GM12878 (cell line): ENCODE measurements around the gene PRG2. TPM values are rescaled to one million over a fixed set of nuclear protein-coding genes. Genes with fewer than 3 reads are reported as not detected.

Experiments used
- ATAC-seq: fragments of 200-7000 bp; cut with Tn5 transposase; 3 replicates; pipeline ENCODE4 v1.9.1; 2020; ENCODE audit warnings: mild to moderate bottlenecking, moderate library complexity
- BruUV-seq: library from RNA; stranded (reverse); fragments of 400-500 nt; replicated peaks from 2 replicates; lab custom pipeline; 2021; lab: Mats Ljungman, UMichigan
- CTCF ChIA-PET: fragments of 300-600 bp; sonication (Branson Sonifier 250); formaldehyde crosslinking; extraction: SDS; loops from one replicate; lab custom pipeline; 2021; ENCODE audit warnings: inconsistent platforms; lab: Yijun Ruan, JAX
- POLR2A ChIA-PET: fragments of 350-600 bp; formaldehyde crosslinking; extraction: SDS; loops from one replicate; lab custom pipeline; 2021; ENCODE audit warnings: inconsistent platforms; lab: Charles Lee
- RAD21 ChIA-PET: fragments of 300-600 bp; sonication (Branson Sonifier 250); formaldehyde crosslinking; loops from one replicate; lab custom pipeline; 2023; ENCODE audit warnings: antibody characterized with exemption; ENCODE audit not compliant: unreplicated experiment; lab: Charles Lee
- SMC1A ChIA-PET: fragments of 300-600 bp; sonication (Branson Sonifier 250); formaldehyde crosslinking; loops from one replicate; lab custom pipeline; 2023; ENCODE audit not compliant: unreplicated experiment, uncharacterized antibody; lab: Charles Lee
- DNase-seq: peaks from one replicate; pipeline ENCODE4 v3.0.0-alpha.2; 2011; ENCODE audit warnings: low read depth, low spot score
- FAIRE-seq: peaks from 3 replicates; lab custom pipeline; 2011; peaks lifted over from hg19 to GRCh38; lab: Jason Lieb, UNC
- H2AFZ ChIP-seq: 2 replicates; pipeline ENCODE4 v1.6.0; 2011; ENCODE audit warnings: low read depth, low read length, control low read depth; ENCODE audit not compliant: control insufficient read depth
- H3K27ac ChIP-seq: 2 replicates; pipeline ENCODE4 v1.5.1; 2011; ENCODE audit warnings: control low read depth; ENCODE audit not compliant: control insufficient read depth, insufficient read depth
- H3K27me3 ChIP-seq, 2 experiments: replicated peaks in 1 of 2; 2 replicates each; pipeline versions ENCODE4 v1.6.0 to v1.6.1; 2011; ENCODE audit warnings: low read length in 1 of 2; ENCODE audit not compliant: control insufficient read depth in 2 of 2, insufficient read depth in 2 of 2
- H3K36me3 ChIP-seq, 2 experiments: 2 replicates each; pipeline ENCODE4 v1.5.1; 2011; ENCODE audit warnings: low read length in 1 of 2; ENCODE audit not compliant: control insufficient read depth in 2 of 2, insufficient read depth in 2 of 2
- H3K4me1 ChIP-seq: 2 replicates; pipeline ENCODE4 v1.6.1; 2011; ENCODE audit warnings: mild to moderate bottlenecking, low read length, moderate library complexity, mixed read lengths; ENCODE audit not compliant: control insufficient read depth, insufficient read depth
- H3K4me2 ChIP-seq: 2 replicates; pipeline ENCODE4 v1.6.0; 2011; ENCODE audit warnings: control low read depth; ENCODE audit not compliant: control insufficient read depth, insufficient read depth
- H3K4me3 ChIP-seq: fragments of 200-600 bp; sonication (generic); 2 replicates; pipeline ENCODE4 v1.5.1; 2016
- H3K79me2 ChIP-seq: 2 replicates; pipeline ENCODE4 v1.6.0; 2011; ENCODE audit warnings: low read length; ENCODE audit not compliant: control insufficient read depth, insufficient read depth
- H3K9ac ChIP-seq: 2 replicates; pipeline ENCODE4 v1.8.0; 2011; ENCODE audit warnings: low read length, control low read depth, mixed read lengths; ENCODE audit not compliant: control insufficient read depth, insufficient read depth
- H3K9me3 ChIP-seq: replicated peaks from 3 replicates; pipeline ENCODE4 v1.5.1; 2011; ENCODE audit warnings: mild to moderate bottlenecking, low read length; ENCODE audit not compliant: control insufficient read depth, insufficient read depth
- H4K20me1 ChIP-seq: 2 replicates; pipeline ENCODE4 v1.6.0; 2011; ENCODE audit not compliant: control insufficient read depth, insufficient read depth
- BACH1 ChIP-seq: fragments of 450-650 bp; IDR thresholded peaks from 2 replicates; pipeline ENCODE4 v1.6.1; 2017; ENCODE audit warnings: mild to moderate bottlenecking, borderline replicate concordance
- CBX5 ChIP-seq: sonication (generic); IDR thresholded peaks from 2 replicates; pipeline ENCODE4 v1.6.1; 2016; ENCODE audit warnings: low read depth, moderate library complexity, mild to moderate bottlenecking, inconsistent platforms
- CHD4 ChIP-seq: fragments of 200-600 bp; sonication (generic); IDR thresholded peaks from 2 replicates; pipeline ENCODE4 v1.6.1; 2016; ENCODE audit warnings: mild to moderate bottlenecking
- DPF2 ChIP-seq: fragments of 450-650 bp; IDR thresholded peaks from 2 replicates; pipeline ENCODE4 v1.6.1; 2017; ENCODE audit warnings: mild to moderate bottlenecking
- ETV6 ChIP-seq, 2 experiments: fragments of 450-650 bp in 1 of 2; IDR thresholded peaks in 1 of 2; conservative IDR thresholded peaks in 1 of 2; 2 replicates each; pipeline ENCODE4 v1.6.1; 2014; ENCODE audit warnings: antibody characterized with exemption in 1 of 2, borderline replicate concordance in 1 of 2, low read depth in 1 of 2, mild to moderate bottlenecking in 1 of 2, moderate library complexity in 1 of 2
- HDAC2 ChIP-seq: fragments of 200-600 bp; sonication (generic); IDR thresholded peaks from 2 replicates; pipeline ENCODE4 v1.6.1; 2017
- IKZF1 ChIP-seq: fragments of 450-650 bp; conservative IDR thresholded peaks from 2 replicates; pipeline ENCODE4 v1.6.1; 2017; ENCODE audit warnings: antibody characterized with exemption, mild to moderate bottlenecking
- MEF2A ChIP-seq: IDR thresholded peaks from 2 replicates; pipeline ENCODE4 v1.6.1; 2011; ENCODE audit warnings: low read depth, mild to moderate bottlenecking, low read length, moderate library complexity; ENCODE audit not compliant: insufficient read depth
- PML ChIP-seq: IDR thresholded peaks from 2 replicates; pipeline ENCODE4 v1.6.1; 2012; ENCODE audit warnings: low read length, inconsistent platforms
- POLR2AphosphoS5 ChIP-seq: IDR thresholded peaks from 2 replicates; pipeline ENCODE4 v1.6.1; 2011; ENCODE audit warnings: mild to moderate bottlenecking, low read length, inconsistent platforms
- POU2F2 ChIP-seq: IDR thresholded peaks from 3 replicates; pipeline ENCODE4 v1.6.1; 2011; ENCODE audit warnings: low read depth, mild to moderate bottlenecking, low read length, borderline replicate concordance
- SPI1 ChIP-seq: IDR thresholded peaks from 2 replicates; pipeline ENCODE4 v1.6.1; 2011; ENCODE audit warnings: low read depth, mild to moderate bottlenecking, low read length, moderate library complexity, borderline replicate concordance; ENCODE audit not compliant: insufficient read depth
- WGBS: methylation state at CpG from one replicate; pipeline ENCODE4 v1.1.6; 2016; ENCODE audit warnings: low lambda C conversion rate; ENCODE audit not compliant: insufficient replicate concordance, insufficient coverage; ENCODE audit errors: missing lambda C conversion rate; 5-methylcytosine and 5-hydroxymethylcytosine counted together
- in situ Hi-C: fragments of 300-500 bp; cut with MboI; formaldehyde crosslinking; loops from 9 replicates; pipeline ENCODE4 v1.14.3; 2018; ENCODE audit warnings: mixed read lengths
- intact Hi-C: fragments of 100-400 bp; cut with micrococcal nuclease; formaldehyde crosslinking; loops from one replicate; pipeline ENCODE4 v1.14.2; 2022; ENCODE audit not compliant: unreplicated experiment
- polyA plus RNA-seq, 11 experiments: library from polyadenylated mRNA; depleted of rRNA in 4 of 11; unstranded in 6 of 11; stranded (reverse) in 5 of 11; fragments of >200 nt; fragmentation: Nextera tagmentation in 4 of 11; fragmentation: Illumina TruSeq in 1 of 11; extraction: Ambion mirVana in 4 of 11; extraction: Trizol in 1 of 11; gene quantifications; 1 replicate in 1 of 11; 2 replicates in 10 of 11; pipeline versions ENCODE4 v1.2.1 to v1.2.3, GENCODE V29; 2011 to 2016; ENCODE audit warnings: inconsistent platforms in 2 of 11, missing spikeins in 2 of 11, low read depth in 1 of 11
- total RNA-seq, 4 experiments: library from RNA; depleted of rRNA in 3 of 4; stranded (reverse); fragments of >200 nt in 3 of 4; fragmentation: Illumina TruSeq in 1 of 4; extraction: Trizol in 1 of 4; gene quantifications; 2 replicates each; pipeline versions ENCODE4 v1.2.1 to v1.2.3, GENCODE V29; 2013 to 2021
- TF ChIP-seq, protein P1 (sequence below): IDR thresholded peaks from 2 replicates; pipeline ENCODE4 v1.6.1; 2011; ENCODE audit warnings: borderline replicate concordance, low read depth, mild to moderate bottlenecking, moderate library complexity, low read length; ENCODE audit not compliant: insufficient read depth, poor library complexity, severe bottlenecking
- TF ChIP-seq, protein P2 (sequence below): fragments of 450-650 bp; formaldehyde crosslinking; IDR thresholded peaks from 2 replicates; pipeline ENCODE4 v1.5.0; 2022; ENCODE audit warnings: mild to moderate bottlenecking, missing genetic modification characterization
- TF ChIP-seq, protein P3 (sequence below): fragments of 450-650 bp; conservative IDR thresholded peaks from 2 replicates; pipeline ENCODE4 v1.6.1; 2017; ENCODE audit warnings: mild to moderate bottlenecking, moderate library complexity
- TF ChIP-seq, protein P4 (sequence below): IDR thresholded peaks from 2 replicates; pipeline ENCODE4 v1.6.1; 2011; ENCODE audit warnings: mild to moderate bottlenecking, low read depth, low read length, moderate library complexity; ENCODE audit not compliant: insufficient replicate concordance

Gene PRG2
- total and polyA plus RNA-seq, 10 of the 15 experiments (the other 5 are each of a cell fraction or from before 2014, with no cell fraction given), result 0.10 to 1.7 (median 0.56) TPM; not detected in 2

DNA sequence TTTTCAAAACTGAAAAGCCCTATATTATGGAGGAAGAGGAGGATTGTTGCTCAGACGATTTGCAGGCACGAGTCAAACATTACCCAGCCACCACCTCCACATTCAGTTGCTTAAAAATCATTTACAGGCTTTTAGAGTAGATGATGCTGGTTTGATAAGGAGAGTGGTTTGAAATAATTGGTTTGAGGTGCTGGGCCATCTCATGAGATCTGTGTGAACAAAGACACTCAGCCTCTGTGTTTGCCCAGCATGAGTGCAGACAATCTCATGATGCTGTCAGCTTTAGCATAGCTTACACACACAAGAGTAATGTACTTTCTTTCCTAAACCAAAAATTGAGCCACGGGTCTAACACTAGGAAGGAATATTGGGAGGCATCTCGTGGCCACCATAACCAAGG, 32.2 kb upstream of the PRG2 start:
- Histone ChIP-seq H3K36me3 (peaks cover 15 to 37% of the 10 kb centered on the region in 2 experiments), H3K27me3 (no peaks in the 10 kb centered on the region), H3K9me3 (no peaks in the 10 kb centered on the region; the same call in 2 of the 3 replicates), H3K9ac (no peak overlapping the region), H3K4me2 (peak overlapping the region; percentile 15), H4K20me1 (peaks cover 3% of the 10 kb centered on the region; the same call in 1 of the 2 replicates), H2AFZ (no peak overlapping the region), H3K4me1 (peaks cover 40% of the 10 kb centered on the region), H3K79me2 (peaks cover 79% of the 10 kb centered on the region), H3K4me3 (0 out of 2 replicates have a peak overlapping the region, but pooled peaks have one; percentile 88), H3K27ac (0 out of 2 replicates have a peak overlapping the region, but pooled peaks have one; percentile 5)
- in situ Hi-C loops, result no loop called here
- intact Hi-C loops, result no loop called here
- FAIRE-seq (no peak), ATAC-seq (no peak), DNase-seq (no peak)
- ChIA-PET RAD21 (interaction anchor here (1.7 kb wide), 1 partner anchor 16 kb away, joined by 3 read pairs; no protein-coding TSS in a partner anchor), POLR2A (interaction anchor here (0.5 kb wide), 1 partner anchor 220 kb away, joined by 5 read pairs; no protein-coding TSS in a partner anchor), SMC1A (interaction anchor here (1.1 to 1.2 kb wide), 2 partner anchors 14 to 16 kb away, joined by 3 to 4 read pairs; no protein-coding TSS in a partner anchor), CTCF (interaction anchor here (0.6 to 2.6 kb wide), 9 partner anchors 8 to 222 kb away, joined by 3 to 15 read pairs (median 4); no protein-coding TSS in a partner anchor)
- no TSS peak for BruUV-seq
- WGBS, result 97% methylated on average over 4 of the region's 4 CpGs
- TF ChIP-seq, protein P1, sequence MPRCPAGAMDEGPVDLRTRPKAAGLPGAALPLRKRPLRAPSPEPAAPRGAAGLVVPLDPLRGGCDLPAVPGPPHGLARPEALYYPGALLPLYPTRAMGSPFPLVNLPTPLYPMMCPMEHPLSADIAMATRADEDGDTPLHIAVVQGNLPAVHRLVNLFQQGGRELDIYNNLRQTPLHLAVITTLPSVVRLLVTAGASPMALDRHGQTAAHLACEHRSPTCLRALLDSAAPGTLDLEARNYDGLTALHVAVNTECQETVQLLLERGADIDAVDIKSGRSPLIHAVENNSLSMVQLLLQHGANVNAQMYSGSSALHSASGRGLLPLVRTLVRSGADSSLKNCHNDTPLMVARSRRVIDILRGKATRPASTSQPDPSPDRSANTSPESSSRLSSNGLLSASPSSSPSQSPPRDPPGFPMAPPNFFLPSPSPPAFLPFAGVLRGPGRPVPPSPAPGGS, result peak; percentile 29
- TF ChIP-seq ETV6 (conservative IDR thresholded peaks at IDR 0.05 in 1 of 2, IDR thresholded peaks at IDR 0.05 in 1 of 2; ENCODE audit: borderline replicate concordance in 1 of 2, low read depth in 1 of 2) (no peak), HDAC2 (no peak), DPF2 (no peak), BACH1 (no peak), POU2F2 (no peak), CHD4 (no peak), MEF2A (no peak), SPI1 (no peak), PML (no peak), IKZF1 (no peak), CBX5 (no peak), POLR2AphosphoS5 (0 out of 2 replicates have a peak, but pooled peaks have one; percentile 32)
- TF ChIP-seq, protein P2, sequence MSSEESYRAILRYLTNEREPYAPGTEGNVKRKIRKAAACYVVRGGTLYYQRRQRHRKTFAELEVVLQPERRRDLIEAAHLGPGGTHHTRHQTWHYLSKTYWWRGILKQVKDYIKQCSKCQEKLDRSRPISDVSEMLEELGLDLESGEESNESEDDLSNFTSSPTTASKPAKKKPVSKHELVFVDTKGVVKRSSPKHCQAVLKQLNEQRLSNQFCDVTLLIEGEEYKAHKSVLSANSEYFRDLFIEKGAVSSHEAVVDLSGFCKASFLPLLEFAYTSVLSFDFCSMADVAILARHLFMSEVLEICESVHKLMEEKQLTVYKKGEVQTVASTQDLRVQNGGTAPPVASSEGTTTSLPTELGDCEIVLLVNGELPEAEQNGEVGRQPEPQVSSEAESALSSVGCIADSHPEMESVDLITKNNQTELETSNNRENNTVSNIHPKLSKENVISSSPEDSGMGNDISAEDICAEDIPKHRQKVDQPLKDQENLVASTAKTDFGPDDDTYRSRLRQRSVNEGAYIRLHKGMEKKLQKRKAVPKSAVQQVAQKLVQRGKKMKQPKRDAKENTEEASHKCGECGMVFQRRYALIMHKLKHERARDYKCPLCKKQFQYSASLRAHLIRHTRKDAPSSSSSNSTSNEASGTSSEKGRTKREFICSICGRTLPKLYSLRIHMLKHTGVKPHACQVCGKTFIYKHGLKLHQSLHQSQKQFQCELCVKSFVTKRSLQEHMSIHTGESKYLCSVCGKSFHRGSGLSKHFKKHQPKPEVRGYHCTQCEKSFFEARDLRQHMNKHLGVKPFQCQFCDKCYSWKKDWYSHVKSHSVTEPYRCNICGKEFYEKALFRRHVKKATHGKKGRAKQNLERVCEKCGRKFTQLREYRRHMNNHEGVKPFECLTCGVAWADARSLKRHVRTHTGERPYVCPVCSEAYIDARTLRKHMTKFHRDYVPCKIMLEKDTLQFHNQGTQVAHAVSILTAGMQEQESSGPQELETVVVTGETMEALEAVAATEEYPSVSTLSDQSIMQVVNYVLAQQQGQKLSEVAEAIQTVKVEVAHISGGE, result no peak
- TF ChIP-seq, protein P3, sequence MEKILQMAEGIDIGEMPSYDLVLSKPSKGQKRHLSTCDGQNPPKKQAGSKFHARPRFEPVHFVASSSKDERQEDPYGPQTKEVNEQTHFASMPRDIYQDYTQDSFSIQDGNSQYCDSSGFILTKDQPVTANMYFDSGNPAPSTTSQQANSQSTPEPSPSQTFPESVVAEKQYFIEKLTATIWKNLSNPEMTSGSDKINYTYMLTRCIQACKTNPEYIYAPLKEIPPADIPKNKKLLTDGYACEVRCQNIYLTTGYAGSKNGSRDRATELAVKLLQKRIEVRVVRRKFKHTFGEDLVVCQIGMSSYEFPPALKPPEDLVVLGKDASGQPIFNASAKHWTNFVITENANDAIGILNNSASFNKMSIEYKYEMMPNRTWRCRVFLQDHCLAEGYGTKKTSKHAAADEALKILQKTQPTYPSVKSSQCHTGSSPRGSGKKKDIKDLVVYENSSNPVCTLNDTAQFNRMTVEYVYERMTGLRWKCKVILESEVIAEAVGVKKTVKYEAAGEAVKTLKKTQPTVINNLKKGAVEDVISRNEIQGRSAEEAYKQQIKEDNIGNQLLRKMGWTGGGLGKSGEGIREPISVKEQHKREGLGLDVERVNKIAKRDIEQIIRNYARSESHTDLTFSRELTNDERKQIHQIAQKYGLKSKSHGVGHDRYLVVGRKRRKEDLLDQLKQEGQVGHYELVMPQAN, result no peak
- TF ChIP-seq, protein P4, sequence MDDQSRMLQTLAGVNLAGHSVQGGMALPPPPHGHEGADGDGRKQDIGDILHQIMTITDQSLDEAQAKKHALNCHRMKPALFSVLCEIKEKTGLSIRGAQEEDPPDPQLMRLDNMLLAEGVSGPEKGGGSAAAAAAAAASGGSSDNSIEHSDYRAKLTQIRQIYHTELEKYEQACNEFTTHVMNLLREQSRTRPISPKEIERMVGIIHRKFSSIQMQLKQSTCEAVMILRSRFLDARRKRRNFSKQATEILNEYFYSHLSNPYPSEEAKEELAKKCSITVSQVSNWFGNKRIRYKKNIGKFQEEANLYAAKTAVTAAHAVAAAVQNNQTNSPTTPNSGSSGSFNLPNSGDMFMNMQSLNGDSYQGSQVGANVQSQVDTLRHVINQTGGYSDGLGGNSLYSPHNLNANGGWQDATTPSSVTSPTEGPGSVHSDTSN, result peak; percentile 42
